Islet precursor cell (in vitro differentiated cells): ENCODE data around the gene LY6G6D.
"Not testable (repeated sequence)": the region's sequence is repeated elsewhere in the genome, so short reads cannot be mapped to it uniquely, and the experiment has no call there.

Source experiments
- DNase-seq: peaks from one replicate; pipeline ENCODE4 v3.0.0-alpha.2; 2018

LY6G6D gene

GRCh38 chr6:31692886-31693285 is 22.3 kb upstream of the LY6G6D start:
- DNase-seq, result no peak

- no peak for DNase-seq
Measured at GRCh38 chr6:31693535-31693934, 21.6 kb upstream of the LY6G6D start.

- no peak for DNase-seq
Measured at GRCh38 chr6:31697555-31697954, 17.6 kb upstream of the LY6G6D start.

GRCh38 chr6:31700740-31701401 is 14.3 kb upstream of the LY6G6D start:
- no peak for DNase-seq

GRCh38 chr6:31701666-31702404 is 13.3 kb upstream of the LY6G6D start:
- DNase-seq, result no peak

GRCh38 chr6:31702405-31702818 is 12.7 kb upstream of the LY6G6D start:
- DNase-seq, result no peak

- DNase-seq, result peak; percentile 99
Measured at GRCh38 chr6:31702819-31703716, 12.1 kb upstream of the LY6G6D start, which contains the start of gene ABHD16A. TSS of gene ABHD16A (minus strand) at chr6:31703324. CDS start at chr6:31703281, 43 bp downstream.

GRCh38 chr6:31705931-31706330 is 9.2 kb upstream of the LY6G6D start:
- DNase-seq, result no peak

- no peak for DNase-seq
Measured at GRCh38 chr6:31706599-31706998, 8.5 kb upstream of the LY6G6D start, which contains the start of gene LY6G6F. TSS of gene LY6G6F (plus strand) at chr6:31706866. CDS start at chr6:31706907, 41 bp downstream.

GRCh38 chr6:31707701-31708100 is 7.4 kb upstream of the LY6G6D start:
- no peak for DNase-seq

- no peak for DNase-seq
Measured at GRCh38 chr6:31708224-31708623, 6.9 kb upstream of the LY6G6D start.

GRCh38 chr6:31709157-31709556 is 6.0 kb upstream of the LY6G6D start:
- not testable (repeated sequence) for DNase-seq

- DNase-seq, result no peak
Measured at GRCh38 chr6:31710523-31711219, 4.5 kb upstream of the LY6G6D start.

- no peak for DNase-seq
Measured at GRCh38 chr6:31711233-31711632, 3.9 kb upstream of the LY6G6D start.

GRCh38 chr6:31712296-31712695 is 2.9 kb upstream of the LY6G6D start:
- DNase-seq, result no peak

- DNase-seq, result no peak
Measured at GRCh38 chr6:31713465-31713864, 1.7 kb upstream of the LY6G6D start.

- DNase-seq, result peak; percentile 76
Measured at GRCh38 chr6:31713991-31714684, 1.0 kb upstream of the LY6G6D start.

GRCh38 chr6:31717499-31718222 is 2.5 kb downstream of the LY6G6D start:
- DNase-seq, result peak; percentile 89

GRCh38 chr6:31718265-31718664 is 3.1 kb downstream of the LY6G6D start:
- peak; percentile 79 for DNase-seq

GRCh38 chr6:31719001-31719400 is 3.9 kb downstream of the LY6G6D start:
- DNase-seq, result no peak

- DNase-seq, result peak; percentile 51
Measured at GRCh38 chr6:31720196-31720770, 5.1 kb downstream of the LY6G6D start.
